A549 (cell line): ENCODE results near the gene SRGAP3.

Experiments
- CEBPB ChIP-seq, 2 experiments: fragments of >200 bp in 1 of 2; sonication (Bioruptor Twin) in 1 of 2; formaldehyde crosslinking in 1 of 2; IDR thresholded peaks; 2 replicates each; pipeline ENCODE4 v1.6.1; 2012 to 2016
- JUNB ChIP-seq: fragments of >200 bp; sonication (Bioruptor Twin); formaldehyde crosslinking; IDR thresholded peaks from 2 replicates; pipeline ENCODE4 v1.6.1; 2016
- MAX ChIP-seq: IDR thresholded peaks from 2 replicates; pipeline ENCODE4 v1.6.1; 2012
- POLR2A ChIP-seq: IDR thresholded peaks from 2 replicates; pipeline ENCODE4 v1.6.1; 2012; ENCODE audit warnings: mild to moderate bottlenecking, low read length

GRCh38 chr3:9190276-9190675 lies 59.2 kb downstream of the SRGAP3 start:
- TF ChIP-seq CEBPB (IDR thresholded peaks at IDR 0.05) (no peak), POLR2A (no peak), MAX (no peak), JUNB (no peak)
